ENCODE measurements around the gene SNX11. TPM values are rescaled to one million over a fixed set of nuclear protein-coding genes. Genes with fewer than 3 reads are reported as not detected.
A peak's percentile ranks its signal among the peaks of the same experiment; 100 is the strongest.
"Not testable (repeated sequence)": the region's sequence is repeated elsewhere in the genome, so short reads cannot be mapped to it uniquely, and the experiment has no call there.

The SNX11 gene
- total RNA-seq, 1 donor from 2014 or later, result 29.8 TPM

DNA sequence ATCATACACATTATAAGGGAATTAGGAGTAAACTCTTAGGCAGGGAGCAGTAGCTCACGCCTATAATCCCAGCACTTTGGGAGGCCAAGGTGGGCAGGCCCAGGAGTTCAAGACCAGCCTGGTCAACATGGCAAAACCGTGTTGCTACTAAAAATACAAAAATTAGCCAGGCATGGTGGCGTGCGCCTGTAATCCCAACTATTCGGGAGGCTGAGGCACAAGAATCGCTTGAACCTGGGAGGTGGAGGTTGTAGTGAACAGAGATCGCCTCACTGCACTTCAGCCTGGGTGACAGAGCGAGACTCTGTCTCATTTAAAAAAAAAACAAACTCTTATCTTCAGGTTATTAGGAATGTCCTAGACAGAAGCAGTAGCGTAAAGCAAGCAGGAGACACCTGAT is 34.8 kb upstream of the SNX11 start:
- H3K4me1 Mint-ChIP-seq (ENCODE audit: low read depth); intact Hi-C loops (cut with micrococcal nuclease); H3K27ac Mint-ChIP-seq; H3K4me3 Mint-ChIP-seq (ENCODE audit: low read depth); H3K27me3 Mint-ChIP-seq (ENCODE audit: low read depth); H3K9me3 Mint-ChIP-seq; DNase-seq (ENCODE audit: low spot score): not testable (repeated sequence)
- peaks cover 48% of the 10 kb centered on the region for H3K36me3 Mint-ChIP-seq (ENCODE audit: low read depth)

DNA sequence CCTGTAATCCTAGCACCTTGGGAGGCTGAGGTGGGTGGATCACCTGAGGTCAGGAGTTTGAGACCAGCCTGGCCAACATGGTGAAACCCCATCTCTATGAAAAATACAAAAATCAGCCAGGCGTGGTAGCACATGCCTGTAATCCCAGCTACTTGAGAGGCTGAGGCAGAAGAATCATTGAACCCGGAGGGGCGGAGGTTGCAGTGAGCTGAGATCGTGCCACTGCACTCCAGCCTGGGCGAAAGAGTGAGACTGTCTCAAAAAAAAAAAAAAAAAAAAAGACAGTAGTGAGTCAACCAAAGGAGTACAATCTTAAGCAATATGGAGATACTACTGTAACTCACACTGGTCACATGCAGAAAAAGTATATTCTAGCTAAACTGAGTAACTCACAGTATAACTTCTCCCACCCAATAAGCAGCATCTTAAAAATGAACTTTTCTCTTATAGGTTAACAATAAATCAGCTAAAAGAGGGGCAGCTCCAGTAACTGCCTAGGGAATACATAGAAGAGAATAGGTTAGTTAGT is 33.9 kb upstream of the SNX11 start:
- peaks cover 43% of the 10 kb centered on the region for H3K36me3 Mint-ChIP-seq (ENCODE audit: low read depth)
- not testable (repeated sequence) for H3K9me3 Mint-ChIP-seq; H3K4me1 Mint-ChIP-seq (ENCODE audit: low read depth); DNase-seq (ENCODE audit: low spot score); H3K27me3 Mint-ChIP-seq (ENCODE audit: low read depth); H3K4me3 Mint-ChIP-seq (ENCODE audit: low read depth); H3K27ac Mint-ChIP-seq
- intact Hi-C loops (cut with micrococcal nuclease), result loop anchor here (1.0 to 2.0 kb wide), 2 partner anchors 37 to 48 kb away; partner anchors contain the start of gene COPZ2

DNA sequence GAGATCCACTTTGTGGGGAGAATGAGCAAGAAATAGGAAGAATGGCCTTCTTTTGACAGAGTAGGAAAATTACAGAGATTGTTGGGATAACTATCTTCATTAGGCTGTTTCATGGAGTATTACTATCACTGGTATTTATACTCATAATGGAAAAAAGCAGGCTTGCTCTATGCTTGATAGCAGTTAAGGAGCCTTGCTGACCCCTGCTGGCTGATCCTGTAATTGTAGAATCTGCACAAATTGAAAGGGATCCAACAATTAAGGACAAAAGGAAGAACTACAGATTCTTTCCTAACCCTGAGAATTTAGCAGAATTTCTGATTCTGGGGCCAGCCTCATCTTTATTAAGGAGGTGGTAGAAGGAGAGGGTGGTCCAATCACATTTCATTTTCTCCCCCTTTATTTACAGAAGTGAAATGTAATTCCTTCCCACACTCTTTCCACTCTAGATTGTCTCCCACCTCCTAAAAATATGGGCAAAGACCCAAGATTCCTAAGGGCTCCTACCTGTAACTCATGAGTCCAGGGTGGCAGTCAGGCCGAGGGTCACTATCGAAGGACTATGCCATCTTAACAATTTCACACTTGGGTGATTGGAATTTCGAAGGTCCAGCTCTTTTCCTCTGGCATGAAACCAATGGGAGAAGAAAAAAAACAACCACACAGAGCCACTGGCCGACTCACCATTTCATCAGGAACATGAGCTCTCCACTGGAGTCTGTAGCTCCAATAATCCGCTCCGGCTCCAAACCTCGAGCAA is 33.1 kb upstream of the SNX11 start:
- intact Hi-C loops (cut with micrococcal nuclease), result loop anchor here (1.0 to 2.0 kb wide), 2 partner anchors 38 to 49 kb away; partner anchors contain the start of gene COPZ2
- Mint-ChIP-seq H3K4me3 (ENCODE audit: low read depth) (no peak overlapping the region), H3K36me3 (ENCODE audit: low read depth) (peaks cover 40% of the 10 kb centered on the region), H3K9me3 (no peaks in the 10 kb centered on the region), H3K27ac (no peak overlapping the region), H3K27me3 (ENCODE audit: low read depth) (no peaks in the 10 kb centered on the region), H3K4me1 (ENCODE audit: low read depth) (peaks cover 5% of the 10 kb centered on the region)
- peak; percentile 50 for DNase-seq (ENCODE audit: low spot score)

- H3K27me3 Mint-ChIP-seq (ENCODE audit: low read depth); H3K9me3 Mint-ChIP-seq; DNase-seq (ENCODE audit: low spot score); H3K4me1 Mint-ChIP-seq (ENCODE audit: low read depth); H3K4me3 Mint-ChIP-seq (ENCODE audit: low read depth); H3K27ac Mint-ChIP-seq; intact Hi-C loops (cut with micrococcal nuclease): not testable (repeated sequence)
- H3K36me3 Mint-ChIP-seq (ENCODE audit: low read depth), result peaks cover 28% of the 10 kb centered on the region
Measured at GRCh38 chr17:48077152-48077551, 30.4 kb upstream of the SNX11 start.

DNA sequence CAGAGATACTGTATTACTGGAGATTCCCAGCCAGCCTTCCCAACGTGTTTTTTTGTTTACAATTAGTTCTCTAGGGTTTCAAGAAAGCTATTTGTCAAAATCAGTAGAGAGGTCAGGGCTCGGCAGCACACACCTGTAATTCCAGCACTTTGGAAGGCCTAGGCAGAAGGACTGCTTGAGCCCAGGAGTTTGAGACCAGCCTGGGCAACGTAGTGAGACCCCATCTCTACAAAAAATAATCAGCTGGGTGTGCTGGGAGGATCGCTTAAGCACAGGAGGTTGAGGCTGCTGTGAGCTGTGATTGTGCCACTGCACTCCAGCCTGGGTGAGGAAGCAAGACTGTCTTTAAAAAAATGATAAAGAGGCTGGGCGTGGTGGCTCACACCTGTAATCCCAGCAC is 25.7 kb upstream of the SNX11 start:
- H3K36me3 Mint-ChIP-seq (ENCODE audit: low read depth), result peaks cover 1% of the 10 kb centered on the region
- H3K4me1 Mint-ChIP-seq (ENCODE audit: low read depth), result peaks cover 5% of the 10 kb centered on the region
- H3K27ac Mint-ChIP-seq, result no peak overlapping the region
- no peak for DNase-seq (ENCODE audit: low spot score)
- H3K27me3 Mint-ChIP-seq (ENCODE audit: low read depth), result no peaks in the 10 kb centered on the region
- no peaks in the 10 kb centered on the region for H3K9me3 Mint-ChIP-seq
- intact Hi-C loops (cut with micrococcal nuclease), result loop anchor here (2.0 kb wide), 1 partner anchor 49 kb away; no protein-coding TSS in a partner anchor
- no peak overlapping the region for H3K4me3 Mint-ChIP-seq (ENCODE audit: low read depth)

- H3K27ac Mint-ChIP-seq, result no peak overlapping the region
- peaks cover 5% of the 10 kb centered on the region for H3K4me1 Mint-ChIP-seq (ENCODE audit: low read depth)
- H3K4me3 Mint-ChIP-seq (ENCODE audit: low read depth), result no peak overlapping the region
- no peak for DNase-seq (ENCODE audit: low spot score)
- H3K27me3 Mint-ChIP-seq (ENCODE audit: low read depth), result no peaks in the 10 kb centered on the region
- intact Hi-C loops (cut with micrococcal nuclease), result no loop called here
- no peaks in the 10 kb centered on the region for H3K36me3 Mint-ChIP-seq (ENCODE audit: low read depth)
- no peaks in the 10 kb centered on the region for H3K9me3 Mint-ChIP-seq
Measured at GRCh38 chr17:48084932-48085331, 22.6 kb upstream of the SNX11 start.

GRCh38 chr17:48093341-48094045 is 14.1 kb upstream of the SNX11 start:
- intact Hi-C loops (cut with micrococcal nuclease), result no loop called here
- no peak for DNase-seq (ENCODE audit: low spot score)
- Mint-ChIP-seq H3K36me3 (ENCODE audit: low read depth) (peaks cover 19% of the 10 kb centered on the region), H3K27ac (no peak overlapping the region), H3K9me3 (no peaks in the 10 kb centered on the region), H3K4me1 (ENCODE audit: low read depth) (peaks cover 4% of the 10 kb centered on the region), H3K4me3 (ENCODE audit: low read depth) (no peak overlapping the region), H3K27me3 (ENCODE audit: low read depth) (no peaks in the 10 kb centered on the region)

DNA sequence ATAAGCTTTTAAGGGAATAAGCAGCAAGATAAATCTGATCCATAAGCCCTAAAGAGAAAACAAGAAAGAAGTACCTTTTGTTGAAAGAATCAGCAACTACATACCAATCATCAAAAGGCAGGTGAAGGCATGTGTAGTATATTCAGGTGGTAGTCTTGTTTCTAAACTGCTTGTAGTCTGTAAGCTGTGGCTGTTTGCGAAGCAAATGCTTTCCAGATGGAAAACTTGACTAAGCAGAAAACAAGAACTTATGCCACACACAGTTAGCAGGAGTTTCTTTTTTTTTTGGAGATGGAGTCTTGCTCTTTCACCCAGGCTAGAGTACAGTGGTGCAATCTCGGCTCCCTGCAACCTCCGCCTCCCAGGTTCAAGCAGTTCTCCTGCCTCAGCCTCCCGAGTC is 12.0 kb upstream of the SNX11 start:
- Mint-ChIP-seq H3K36me3 (ENCODE audit: low read depth) (peaks cover 20% of the 10 kb centered on the region), H3K4me3 (ENCODE audit: low read depth) (no peak overlapping the region), H3K4me1 (ENCODE audit: low read depth) (peaks cover 12% of the 10 kb centered on the region)

DNA sequence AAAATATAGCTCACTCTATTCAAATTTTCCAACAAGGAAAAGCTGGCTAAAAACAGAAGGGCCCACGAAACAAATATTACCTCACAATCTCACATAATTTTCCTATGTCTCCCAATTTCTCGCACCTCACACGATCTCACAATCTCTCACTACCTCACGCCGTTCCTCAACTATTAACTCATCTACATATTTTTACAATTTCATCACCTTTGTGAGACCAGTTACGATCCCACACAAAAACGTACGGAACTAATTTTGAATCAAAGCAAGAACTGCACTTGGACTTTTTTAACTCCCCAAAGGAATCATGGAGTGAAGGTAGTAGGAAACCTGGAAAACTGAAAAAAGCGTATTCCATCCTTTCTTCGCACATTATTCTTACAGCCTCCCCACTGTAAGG is 7.4 kb upstream of the SNX11 start:
- intact Hi-C loops (cut with micrococcal nuclease), result no loop called here
- Mint-ChIP-seq H3K4me1 (ENCODE audit: low read depth) (peaks cover 35% of the 10 kb centered on the region), H3K27ac (no peak overlapping the region)

More for the DNA sequence above, 12.0 kb upstream of the SNX11 start:
- intact Hi-C loops (cut with micrococcal nuclease), result no loop called here
- no peaks in the 10 kb centered on the region for H3K9me3 Mint-ChIP-seq
- no peak overlapping the region for H3K27ac Mint-ChIP-seq
- no peaks in the 10 kb centered on the region for H3K27me3 Mint-ChIP-seq (ENCODE audit: low read depth)
- no peak for DNase-seq (ENCODE audit: low spot score)

GRCh38 chr17:48100591-48101011 is 7.0 kb upstream of the SNX11 start:
- Mint-ChIP-seq H3K36me3 (ENCODE audit: low read depth) (peaks cover 18% of the 10 kb centered on the region), H3K4me1 (ENCODE audit: low read depth) (peaks cover 35% of the 10 kb centered on the region), H3K27me3 (ENCODE audit: low read depth) (no peaks in the 10 kb centered on the region), H3K9me3 (peaks cover 5% of the 10 kb centered on the region), H3K27ac (peak overlapping the region; percentile 95), H3K4me3 (ENCODE audit: low read depth) (peak overlapping the region; percentile 99)
- intact Hi-C loops (cut with micrococcal nuclease), result loop anchor here (1.0 kb wide), 2 partner anchors 52 to 75 kb away; partner anchors contain the start of gene NFE2L1
- no peak for DNase-seq (ENCODE audit: low spot score)

More for the DNA sequence above, 7.4 kb upstream of the SNX11 start:
- Mint-ChIP-seq H3K4me3 (ENCODE audit: low read depth) (peak overlapping the region; percentile 99), H3K36me3 (ENCODE audit: low read depth) (peaks cover 18% of the 10 kb centered on the region), H3K9me3 (peaks cover 5% of the 10 kb centered on the region), H3K27me3 (ENCODE audit: low read depth) (no peaks in the 10 kb centered on the region)
- no peak for DNase-seq (ENCODE audit: low spot score)

DNA sequence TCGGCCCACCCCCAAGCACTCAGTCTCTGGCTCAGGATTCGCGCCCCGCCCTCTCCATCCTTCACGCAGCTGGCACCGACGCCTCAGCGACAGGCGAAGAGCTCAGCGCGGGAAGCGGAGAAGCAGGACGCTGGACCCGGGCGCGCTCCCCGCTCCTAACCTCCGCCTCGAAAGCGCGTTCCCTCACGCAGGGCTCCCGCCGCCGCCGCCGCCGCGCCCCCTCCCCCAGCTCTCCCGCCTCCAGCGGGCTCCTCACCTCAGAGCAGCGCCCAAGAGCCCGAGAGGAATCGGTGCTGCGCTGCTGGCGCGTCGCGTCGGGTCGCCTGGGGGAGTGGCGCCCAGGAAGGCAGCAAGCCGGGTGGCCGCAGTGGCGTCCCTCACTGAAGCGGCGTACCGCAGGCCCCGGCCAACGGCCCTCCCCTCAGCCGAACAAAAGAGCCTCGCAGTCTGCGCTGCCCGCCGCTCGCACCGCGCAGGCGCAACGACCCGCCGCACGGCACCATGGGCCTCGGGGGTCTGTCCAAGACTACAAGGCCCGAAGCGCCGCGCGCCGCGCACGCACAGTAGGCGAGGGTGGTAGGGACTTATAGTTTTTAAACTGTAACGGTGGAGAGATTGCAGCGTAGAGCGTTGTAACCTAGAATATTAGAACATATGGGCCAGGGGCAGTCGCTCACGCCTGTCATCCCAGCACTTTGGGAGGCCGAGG is 6.4 kb upstream of the SNX11 start, which contains the start of gene CBX1:
Gene CBX1, minus strand, starts transcription at position 467 of the 709 bp plus-strand sequence. CDS start 24,474 bp downstream, outside the sequence.
- peaks cover 16% of the 10 kb centered on the region for H3K36me3 Mint-ChIP-seq (ENCODE audit: low read depth)
- H3K9me3 Mint-ChIP-seq, result peaks cover 5% of the 10 kb centered on the region
- H3K27me3 Mint-ChIP-seq (ENCODE audit: low read depth), result no peaks in the 10 kb centered on the region
- intact Hi-C loops (cut with micrococcal nuclease), result loop anchor here (1.0 kb wide), 2 partner anchors 53 to 76 kb away; partner anchors contain the start of gene NFE2L1
- peaks cover 35% of the 10 kb centered on the region for H3K4me1 Mint-ChIP-seq (ENCODE audit: low read depth)
- DNase-seq (ENCODE audit: low spot score), result peak; percentile 94
- peak within 1 kb of the TSS; percentile 95 for H3K27ac Mint-ChIP-seq
- peak within 1 kb of the TSS; percentile 99 for H3K4me3 Mint-ChIP-seq (ENCODE audit: low read depth)

GRCh38 chr17:48102043-48102750 is 5.4 kb upstream of the SNX11 start:
- Mint-ChIP-seq H3K27ac (peak overlapping the region; percentile 72), H3K9me3 (peaks cover 5% of the 10 kb centered on the region), H3K27me3 (ENCODE audit: low read depth) (no peaks in the 10 kb centered on the region), H3K36me3 (ENCODE audit: low read depth) (peaks cover 13% of the 10 kb centered on the region), H3K4me3 (ENCODE audit: low read depth) (peak overlapping the region; percentile 74), H3K4me1 (ENCODE audit: low read depth) (peaks cover 39% of the 10 kb centered on the region)
- no peak for DNase-seq (ENCODE audit: low spot score)
- intact Hi-C loops (cut with micrococcal nuclease), result no loop called here
